Lower leg skin (tissue), 3 donors: ENCODE results near the gene FAM111A.
"Not testable (repeated sequence)": the region's sequence is repeated elsewhere in the genome, so short reads cannot be mapped to it uniquely, and the experiment has no call there.

Experiments used
- CTCF ChIP-seq, 3 donors: fragments of 450-650 bp; IDR thresholded peaks; one replicate each; pipeline ENCODE4 v1.5.1; 2016; ENCODE audit warnings: antibody characterized with exemption in 3 of 3, mild to moderate bottlenecking in 3 of 3, moderate library complexity in 2 of 3
- POLR2A ChIP-seq, 2 donors: fragments of 450-650 bp; IDR thresholded peaks; one replicate each; pipeline ENCODE4 v1.6.1; 2016 to 2017; ENCODE audit warnings: antibody characterized with exemption in 2 of 2, mild to moderate bottlenecking in 1 of 2, moderate library complexity in 1 of 2

GRCh38 chr11:59107721-59108120, 34.9 kb upstream of the FAM111A start:
- TF ChIP-seq CTCF, POLR2A (IDR thresholded peaks at IDR 0.05): not testable (repeated sequence)
